ENCODE measurements around the gene SLMAP. TPM values are rescaled to one million over a fixed set of nuclear protein-coding genes. Genes with fewer than 3 reads are reported as not detected.
A peak's percentile ranks its signal among the peaks of the same experiment; 100 is the strongest.
"Not testable (repeated sequence)": the region's sequence is repeated elsewhere in the genome, so short reads cannot be mapped to it uniquely, and the experiment has no call there.

The SLMAP gene
- total RNA-seq, 1 donor from 2014 or later: 263 TPM

DNA sequence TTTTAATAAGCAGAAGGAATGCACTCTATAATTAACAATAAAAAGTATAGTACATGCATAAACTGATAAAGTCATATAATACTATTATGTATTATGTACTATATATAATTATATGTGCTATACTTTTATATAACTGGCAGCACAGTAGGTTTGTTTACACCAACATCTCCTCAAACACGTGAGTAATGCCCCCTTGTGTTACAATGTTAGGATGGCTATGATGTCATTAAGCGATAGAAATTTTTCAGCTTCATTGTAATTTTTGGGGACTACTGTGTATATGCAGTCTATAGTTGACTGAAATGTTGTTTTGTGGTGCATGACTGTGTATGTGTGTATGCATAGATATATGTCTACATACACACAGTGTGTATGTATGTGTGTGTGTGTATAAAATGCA, 100.6 kb downstream of the SLMAP start:
- intact Hi-C loops (cut with micrococcal nuclease): no loop called here
- ATAC-seq: no peak
- DNase-seq: no peak

DNA sequence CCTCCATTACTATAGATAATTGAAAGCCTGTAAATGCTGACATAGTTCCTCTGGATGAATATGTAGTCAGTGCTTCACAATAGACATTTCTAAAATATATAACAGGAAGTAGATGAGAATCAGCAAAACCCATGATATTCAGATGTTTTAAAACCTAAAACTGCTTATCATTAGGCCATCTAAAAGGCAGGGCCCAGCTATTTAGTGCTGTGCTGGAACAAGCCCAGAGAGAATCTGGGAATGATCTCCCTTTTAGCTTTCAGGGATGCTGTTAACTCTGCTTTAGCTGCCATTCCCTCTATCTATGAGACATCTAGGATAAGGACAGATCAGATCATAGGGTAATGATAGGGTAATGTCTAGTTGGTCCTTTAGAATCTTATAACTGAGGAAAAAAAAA, 106.8 kb downstream of the SLMAP start:
- no peak for DNase-seq
- intact Hi-C loops (cut with micrococcal nuclease): no loop called here
- no peak for ATAC-seq

DNA sequence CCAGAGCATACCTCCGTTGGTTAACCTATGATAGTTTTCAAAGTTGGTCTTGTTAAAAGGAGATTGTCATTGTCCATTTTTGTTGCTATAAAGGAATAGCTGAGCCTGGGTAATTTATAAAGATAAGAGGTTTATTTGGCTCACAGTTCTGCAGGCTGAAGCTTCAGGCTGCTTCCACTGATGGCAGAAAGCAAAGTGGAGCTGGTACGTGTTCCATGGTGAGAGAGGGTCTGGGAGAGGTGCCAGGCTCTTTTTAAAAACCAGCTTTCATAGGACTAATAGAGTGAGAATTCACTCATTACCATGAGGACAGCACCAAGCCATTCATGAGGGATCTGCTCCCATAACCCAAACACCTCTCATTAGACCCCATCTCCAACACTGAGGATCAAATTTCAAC, 107.3 kb downstream of the SLMAP start:
- intact Hi-C loops (cut with micrococcal nuclease): no loop called here
- ATAC-seq: peak; percentile 56

DNA sequence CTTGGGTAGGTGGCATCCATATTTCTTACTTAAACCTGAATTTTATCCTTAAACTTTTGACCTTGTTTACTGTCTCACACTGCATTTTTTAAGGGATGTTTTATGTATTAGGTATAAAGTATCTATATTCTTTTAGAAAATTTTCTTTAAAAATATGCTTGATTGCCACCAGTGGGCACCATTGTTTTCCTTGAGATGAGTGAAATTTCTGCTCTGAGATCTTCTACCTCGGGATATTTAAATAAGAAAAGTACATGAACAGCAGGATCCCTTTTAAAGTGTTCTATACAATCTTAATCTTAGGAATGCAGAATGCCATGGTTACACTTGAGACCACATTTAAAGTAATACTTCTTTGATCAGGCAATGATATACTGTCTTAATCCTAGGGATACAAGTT, 108.7 kb downstream of the SLMAP start:
- intact Hi-C loops (cut with micrococcal nuclease): no loop called here
- DNase-seq (no peak), ATAC-seq (no peak)

More for the DNA sequence above, 107.3 kb downstream of the SLMAP start:
- DNase-seq: no peak

DNA sequence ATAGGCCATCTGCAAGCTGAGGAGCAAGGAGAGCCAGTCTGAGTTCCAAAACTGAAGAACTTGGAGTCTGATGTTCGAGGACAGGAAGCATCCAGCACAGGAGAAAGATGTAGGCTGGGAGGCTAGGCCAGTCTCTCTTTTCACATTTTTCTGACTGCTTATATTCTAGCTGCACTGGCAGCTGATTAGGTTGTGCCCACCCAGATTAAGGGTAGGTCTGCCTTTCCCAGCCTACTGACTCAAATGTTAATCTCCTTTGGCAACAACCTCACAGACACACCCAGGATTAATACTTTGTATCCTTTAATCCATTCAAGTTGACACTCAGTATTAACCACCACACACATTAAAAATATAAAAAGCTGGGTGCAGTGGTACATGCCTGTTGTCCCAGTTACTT, 113.0 kb downstream of the SLMAP start:
- DNase-seq; ATAC-seq; intact Hi-C loops (cut with micrococcal nuclease): not testable (repeated sequence)

DNA sequence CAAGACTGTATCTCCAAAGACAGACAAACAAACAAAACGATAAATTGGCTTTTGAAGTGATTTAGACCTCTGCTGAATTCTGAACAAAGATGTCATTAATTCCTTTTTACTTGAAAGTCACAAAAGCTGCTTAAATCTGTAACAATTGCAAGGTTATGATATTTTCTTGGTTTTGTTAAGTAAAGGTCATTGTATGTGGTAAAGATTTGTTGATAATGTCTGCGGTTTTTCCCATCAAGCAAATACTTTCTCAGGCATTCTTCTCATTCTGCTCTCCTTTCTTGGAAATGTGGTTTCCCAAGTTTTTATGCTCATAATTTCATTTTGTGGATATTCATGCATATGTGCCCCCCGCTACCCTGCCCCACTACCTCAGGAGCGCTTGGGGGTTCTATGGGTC, 116.5 kb downstream of the SLMAP start:
- intact Hi-C loops (cut with micrococcal nuclease): no loop called here
- DNase-seq (no peak), ATAC-seq (no peak)

DNA sequence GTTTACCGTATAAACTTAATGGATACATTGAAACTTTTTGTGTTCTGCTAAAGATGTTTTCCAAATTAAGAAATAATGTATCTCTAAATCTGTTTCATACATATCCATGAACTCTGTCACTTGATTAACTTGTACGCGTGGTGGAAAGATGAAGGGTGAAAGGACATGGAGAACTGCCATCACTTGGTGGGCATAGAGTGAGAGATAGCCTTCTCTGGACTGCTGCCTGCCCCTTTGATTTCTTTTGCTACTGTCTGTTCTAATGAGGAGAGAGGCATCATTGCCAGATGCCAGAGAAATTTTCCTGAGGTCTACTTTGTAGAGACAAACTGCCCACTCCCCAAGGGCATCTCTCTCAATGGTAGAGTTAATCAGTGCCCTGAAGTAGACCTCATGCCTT, 120.5 kb downstream of the SLMAP start:
- intact Hi-C loops (cut with micrococcal nuclease): no loop called here
- ATAC-seq (peak; percentile 83), DNase-seq (no peak)

DNA sequence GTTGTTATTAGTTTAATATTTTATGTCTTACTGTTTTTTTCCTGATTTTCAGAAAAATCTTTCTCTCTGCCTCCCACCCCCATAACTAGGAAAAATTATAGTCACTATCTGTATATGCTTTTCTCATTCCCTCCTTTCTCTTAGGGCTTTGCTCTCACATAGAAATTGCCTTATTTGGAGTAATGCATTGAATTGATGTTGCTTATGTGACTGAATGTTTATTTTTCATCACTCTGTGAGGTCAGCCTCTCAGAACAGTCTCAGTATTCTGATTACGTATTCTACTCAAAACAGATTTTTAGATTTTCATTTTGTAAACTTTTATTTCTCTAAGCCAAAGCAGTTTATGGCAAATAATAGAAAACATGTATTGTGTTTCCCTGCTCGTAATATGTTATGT, 121.0 kb downstream of the SLMAP start:
- no peak for ATAC-seq
- DNase-seq: no peak
- intact Hi-C loops (cut with micrococcal nuclease): no loop called here

DNA sequence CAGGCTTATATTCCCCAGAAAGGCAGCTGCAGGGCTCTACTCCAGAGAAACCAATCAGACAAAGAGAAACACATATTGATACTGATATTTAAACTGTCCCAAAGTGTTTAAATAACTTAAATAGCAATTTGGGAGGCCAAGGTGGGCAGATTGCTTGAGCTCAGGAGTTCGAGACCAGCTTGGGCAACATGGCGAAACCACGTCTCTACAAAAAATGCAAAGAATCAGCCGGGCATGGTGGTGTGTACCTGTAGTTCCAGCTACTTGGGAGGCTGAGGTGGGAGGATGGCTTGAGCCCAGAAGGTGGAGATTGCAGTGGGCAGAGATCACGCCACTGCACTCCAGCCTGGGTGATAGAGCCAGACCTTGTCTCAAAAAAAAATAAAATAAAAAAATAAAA, 128.3 kb downstream of the SLMAP start:
- DNase-seq; intact Hi-C loops (cut with micrococcal nuclease); ATAC-seq: not testable (repeated sequence)

DNA sequence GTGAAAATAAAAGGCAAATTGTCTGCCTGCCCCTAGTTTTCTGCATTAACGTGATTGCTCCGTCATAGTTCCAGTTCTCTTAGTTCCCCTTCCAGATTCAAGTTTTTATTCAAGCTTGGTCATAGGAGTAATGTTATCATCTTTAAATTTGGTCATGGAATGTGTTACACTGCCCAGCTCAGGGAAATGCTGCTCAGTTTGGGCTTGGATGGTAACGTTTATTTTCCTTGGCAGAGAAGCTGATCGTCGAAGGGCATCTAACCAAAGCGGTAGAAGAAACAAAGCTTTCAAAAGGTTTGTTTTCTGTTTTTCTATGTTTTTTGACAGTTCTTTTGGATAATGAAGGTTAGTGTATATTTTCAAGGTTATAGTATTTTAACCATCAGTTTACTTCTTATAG, 133.7 kb downstream of the SLMAP start:
- ATAC-seq (peak; percentile 71), DNase-seq (no peak)
- intact Hi-C loops (cut with micrococcal nuclease): no loop called here

DNA sequence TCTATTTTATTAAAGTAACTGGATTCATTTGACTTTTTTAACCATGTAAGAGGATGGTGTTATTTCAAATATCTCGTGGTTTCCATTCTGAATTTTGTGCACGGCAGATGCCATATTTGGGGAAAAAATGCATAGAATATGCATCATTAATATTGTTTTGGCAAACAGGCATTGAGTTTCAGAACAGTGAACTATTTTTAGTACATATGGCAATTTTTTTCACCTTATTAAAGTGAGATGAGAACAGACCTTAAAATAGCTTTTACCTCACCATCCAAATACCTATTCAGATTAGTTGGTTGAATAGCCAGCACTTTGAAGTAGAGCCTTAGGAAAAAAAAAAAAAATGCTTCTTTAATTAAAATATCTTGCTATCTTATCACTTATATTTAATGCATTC, 134.8 kb downstream of the SLMAP start:
- no peak for DNase-seq
- intact Hi-C loops (cut with micrococcal nuclease): no loop called here
- peak; percentile 78 for ATAC-seq

DNA sequence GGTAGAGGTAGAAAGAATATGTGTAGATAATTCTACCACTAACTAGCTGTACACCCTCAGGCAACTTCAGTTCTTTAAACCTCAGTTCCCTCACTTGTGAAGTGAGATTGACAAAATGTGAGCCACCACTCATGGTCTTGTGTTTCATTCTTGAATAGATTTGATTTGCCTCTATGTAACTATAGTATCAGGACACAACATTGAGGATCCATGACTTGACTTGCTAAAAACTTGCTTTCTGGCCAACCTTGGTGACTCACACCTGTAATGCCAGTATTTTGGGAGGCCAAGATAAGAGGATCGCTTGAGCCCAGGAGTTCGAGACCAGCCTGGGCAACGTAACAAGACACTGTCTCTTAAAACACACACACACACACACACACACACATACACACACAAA, 136.3 kb downstream of the SLMAP start:
- no peak for DNase-seq
- intact Hi-C loops (cut with micrococcal nuclease): no loop called here
- ATAC-seq: peak; percentile 17

DNA sequence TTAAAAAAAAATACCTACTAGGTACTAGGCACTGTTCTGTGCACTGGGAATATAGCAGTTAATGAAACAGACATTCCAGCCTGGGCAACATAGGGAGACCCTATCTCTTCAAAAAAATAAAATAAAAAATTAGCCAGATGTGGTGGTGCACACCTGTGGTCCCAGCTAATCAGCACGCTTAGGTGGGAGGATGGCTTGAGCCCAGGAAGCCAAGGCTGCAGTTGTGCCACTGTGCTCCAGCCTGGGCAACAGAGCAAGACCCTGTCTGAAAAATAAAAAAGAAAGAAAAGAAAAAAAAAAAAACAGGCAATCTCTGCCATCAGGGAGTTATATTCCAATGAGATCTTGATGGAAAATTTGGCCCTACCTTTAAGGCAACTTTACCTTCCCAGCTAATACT, 137.0 kb downstream of the SLMAP start:
- intact Hi-C loops (cut with micrococcal nuclease): no loop called here
- peak; percentile 3 for ATAC-seq
- DNase-seq: no peak

DNA sequence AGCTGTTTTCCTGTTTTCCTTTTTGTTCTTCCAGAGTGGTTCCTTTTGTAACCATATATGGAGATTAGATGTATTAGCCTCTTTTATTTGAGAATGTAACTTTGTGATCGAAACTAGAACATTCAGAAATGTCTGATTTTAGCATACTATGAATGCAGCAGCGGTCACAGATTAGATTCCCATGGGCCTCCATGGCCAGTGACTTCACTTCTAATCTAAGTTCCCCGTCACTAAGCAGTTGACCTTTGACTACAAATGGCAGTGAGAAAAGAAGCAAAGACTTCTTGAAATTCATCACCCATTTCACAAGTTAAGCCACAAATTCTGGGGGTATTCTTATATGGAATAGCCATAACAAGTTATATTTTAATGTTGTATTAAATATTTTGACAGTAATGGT, 137.6 kb downstream of the SLMAP start:
- peak; percentile 22 for ATAC-seq

DNA sequence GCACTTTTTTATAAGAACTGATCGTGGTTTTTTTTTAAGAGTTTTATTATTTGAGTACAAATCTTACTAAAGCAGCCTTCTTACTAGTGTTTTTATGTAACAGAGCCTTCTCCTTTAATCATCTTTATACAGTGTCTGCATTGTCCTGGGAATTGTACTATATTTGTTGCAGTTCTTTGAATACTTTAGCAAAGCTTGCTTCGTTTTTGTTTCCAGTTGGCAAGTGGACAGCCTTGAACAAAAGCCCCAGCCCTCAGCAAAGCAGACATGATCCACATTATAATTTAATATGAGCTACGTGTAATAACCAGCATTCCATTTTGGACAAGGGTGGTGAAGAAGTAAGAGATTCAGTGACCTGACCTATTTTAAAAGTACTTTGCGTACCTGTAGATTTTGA, 139.9 kb downstream of the SLMAP start:
- DNase-seq (no peak), ATAC-seq (no peak)
- intact Hi-C loops (cut with micrococcal nuclease): no loop called here

More for the DNA sequence above, 137.6 kb downstream of the SLMAP start:
- intact Hi-C loops (cut with micrococcal nuclease): no loop called here
- no peak for DNase-seq

DNA sequence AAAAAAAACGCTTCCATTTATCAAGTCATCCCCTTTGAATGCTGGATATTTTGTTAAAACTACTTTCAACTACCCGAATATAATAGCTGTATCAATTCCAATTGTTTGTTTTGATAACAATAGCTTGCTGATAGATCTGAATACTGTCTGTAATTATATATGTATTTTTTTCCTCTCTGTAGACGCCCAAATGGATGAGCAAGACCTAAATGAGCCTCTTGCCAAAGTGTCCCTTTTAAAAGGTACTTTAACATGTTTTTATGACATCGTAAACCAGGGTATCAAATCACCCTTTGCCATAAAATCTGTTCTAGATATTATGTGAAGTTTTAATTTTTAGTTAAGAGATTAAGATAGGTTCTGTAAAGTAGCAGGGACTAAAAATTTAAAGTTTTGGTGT, 140.6 kb downstream of the SLMAP start:
- no peak for DNase-seq
- ATAC-seq: no peak
- intact Hi-C loops (cut with micrococcal nuclease): no loop called here

DNA sequence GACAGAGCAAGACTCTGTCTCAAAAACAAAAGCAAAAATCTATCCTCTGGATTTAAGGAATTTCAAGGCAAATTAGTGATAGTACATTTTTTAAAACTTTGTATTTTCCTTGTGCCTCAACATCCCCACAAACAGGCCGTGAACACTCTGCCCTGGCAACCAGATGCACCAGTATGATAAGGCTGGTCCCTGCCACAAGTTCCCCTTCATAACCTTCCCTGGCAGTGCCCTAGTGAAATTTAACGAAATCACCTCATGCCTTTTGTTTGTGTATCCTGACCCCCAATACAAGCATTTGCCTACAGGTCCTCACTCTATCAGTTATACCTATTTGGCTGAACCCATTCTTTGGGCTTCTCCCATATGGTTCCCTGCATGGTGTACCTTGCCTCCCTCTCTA, 144.7 kb downstream of the SLMAP start:
- DNase-seq: no peak
- intact Hi-C loops (cut with micrococcal nuclease): no loop called here
- ATAC-seq: no peak

DNA sequence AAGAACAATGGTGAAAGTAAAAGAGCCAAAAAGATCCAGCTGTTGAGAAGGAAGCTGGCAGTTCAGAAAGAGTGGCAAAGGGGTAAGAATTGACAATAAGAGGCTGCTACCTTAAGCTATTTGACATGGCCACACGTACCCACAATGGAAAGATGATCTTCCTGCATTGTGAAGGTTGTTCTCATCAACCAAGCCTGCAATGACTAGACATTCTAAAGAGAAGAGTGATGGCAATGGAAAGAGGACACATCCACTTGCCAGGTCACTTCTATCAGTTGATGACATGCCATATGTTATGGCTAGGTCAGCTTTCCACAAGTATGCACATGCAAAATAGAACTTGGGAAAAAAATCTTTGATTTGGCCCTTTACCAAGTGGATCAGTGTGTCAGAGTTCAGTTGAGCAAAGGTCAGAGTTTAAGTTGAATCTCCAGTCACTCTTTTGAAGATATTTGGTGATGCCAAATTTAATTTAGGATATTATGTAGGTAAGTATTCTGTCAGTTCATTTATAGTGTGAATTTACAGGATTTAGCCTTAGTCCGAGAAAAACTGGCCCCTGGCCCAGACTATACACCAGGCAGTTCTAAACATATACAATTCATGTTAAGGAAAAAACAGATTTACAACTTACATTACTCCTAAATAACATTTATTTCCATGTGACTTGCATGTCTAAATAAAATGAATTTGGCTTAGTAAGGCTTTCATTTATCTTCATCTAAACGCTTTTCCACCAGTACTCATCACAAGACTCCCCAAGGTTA, 147.2 kb downstream of the SLMAP start:
- intact Hi-C loops (cut with micrococcal nuclease): no loop called here
- DNase-seq (no peak), ATAC-seq (peak; percentile 12)

DNA sequence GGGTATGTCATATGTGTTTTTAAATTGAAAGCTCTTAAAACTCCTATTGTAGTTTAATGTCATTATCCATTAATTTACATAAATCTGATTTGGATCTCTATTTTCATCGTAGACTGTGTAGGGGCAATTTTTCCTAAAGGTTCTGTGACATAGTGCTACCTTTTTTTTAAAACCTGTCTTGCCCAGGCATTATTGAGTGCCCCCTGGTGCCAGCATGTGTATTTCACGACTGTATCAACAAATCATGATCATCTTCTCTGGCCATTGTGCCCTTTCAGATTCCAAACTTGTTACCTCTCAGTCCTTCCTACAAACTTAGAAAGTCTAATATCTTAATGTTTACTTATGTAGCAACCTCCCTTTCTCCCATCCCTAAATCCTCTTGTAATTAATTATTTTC, 154.9 kb downstream of the SLMAP start:
- intact Hi-C loops (cut with micrococcal nuclease): no loop called here
- ATAC-seq (no peak), DNase-seq (no peak)

DNA sequence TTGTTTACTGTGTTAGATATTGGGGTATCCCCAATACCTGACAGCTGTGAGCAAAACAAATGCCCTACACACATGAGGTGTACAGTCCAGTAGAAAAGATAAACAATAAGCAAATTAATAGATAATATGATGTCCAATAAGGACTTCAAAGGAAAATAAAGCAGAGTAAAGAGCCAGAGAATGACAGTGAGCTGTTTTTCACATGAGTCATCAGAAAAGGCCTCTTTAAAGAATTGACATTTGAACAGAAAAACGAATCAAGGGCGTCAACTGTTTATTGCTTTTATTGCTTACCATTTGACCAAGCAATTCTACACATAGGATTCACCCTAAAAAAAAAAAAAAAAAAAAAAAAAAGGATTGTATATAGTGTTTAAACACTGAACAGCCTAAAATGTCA, 155.5 kb downstream of the SLMAP start:
- intact Hi-C loops (cut with micrococcal nuclease): no loop called here
- ATAC-seq (no peak), DNase-seq (no peak)

DNA sequence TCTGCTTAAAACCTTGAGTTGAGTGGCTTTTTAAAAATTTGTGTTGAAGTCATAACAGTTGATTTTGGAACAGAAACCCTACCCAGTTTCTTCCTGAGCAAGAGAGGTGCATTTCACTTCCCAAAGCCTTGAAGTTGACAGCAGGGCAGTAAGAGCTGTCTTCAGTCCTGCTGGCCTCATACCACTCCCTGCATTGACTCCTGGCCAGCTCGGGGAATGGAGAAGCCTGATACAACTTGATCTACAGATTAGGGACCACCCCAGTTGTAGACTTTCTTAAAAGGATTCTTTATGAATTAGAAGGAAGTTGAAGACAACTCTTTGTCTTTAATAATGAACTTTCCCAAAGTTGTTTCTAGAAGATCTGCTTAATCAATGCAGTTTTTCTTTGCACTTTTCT, 161.5 kb downstream of the SLMAP start:
- intact Hi-C loops (cut with micrococcal nuclease): no loop called here
- ATAC-seq: no peak
- no peak for DNase-seq
